NK-92 (cell line): Measurements from ENCODE around the gene LYZL2.
"Not testable (repeated sequence)": the region's sequence is repeated elsewhere in the genome, so short reads cannot be mapped to it uniquely, and the experiment has no call there.

Experiments
- DNase-seq: peaks from one replicate; lab custom pipeline; 2025; ENCODE audit not compliant: unreplicated experiment; lab: John Stamatoyannopoulos, UW

The LYZL2 gene

GRCh38 chr10:30596013-30596412 lies 33.5 kb downstream of the LYZL2 start:
- DNase-seq, result no peak

- no peak for DNase-seq
Observed at GRCh38 chr10:30594077-30594476, 35.5 kb downstream of the LYZL2 start.

- not testable (repeated sequence) for DNase-seq
Observed at GRCh38 chr10:30592770-30593169, 36.8 kb downstream of the LYZL2 start.

GRCh38 chr10:30591249-30591670 lies 38.3 kb downstream of the LYZL2 start:
- no peak for DNase-seq

- DNase-seq, result no peak
Observed at GRCh38 chr10:30589441-30589840, 40.1 kb downstream of the LYZL2 start.

GRCh38 chr10:30587522-30588031 lies 42.0 kb downstream of the LYZL2 start:
- DNase-seq, result no peak

- no peak for DNase-seq
Observed at GRCh38 chr10:30586828-30587227, 42.7 kb downstream of the LYZL2 start.

- no peak for DNase-seq
Observed at GRCh38 chr10:30583778-30584415, 45.7 kb downstream of the LYZL2 start.

GRCh38 chr10:30581779-30582380 lies 47.7 kb downstream of the LYZL2 start:
- DNase-seq, result peak; percentile 5

GRCh38 chr10:30580676-30581075 lies 48.9 kb downstream of the LYZL2 start:
- DNase-seq, result no peak

GRCh38 chr10:30580241-30580640 lies 49.3 kb downstream of the LYZL2 start:
- no peak for DNase-seq

GRCh38 chr10:30579574-30579973 lies 50.0 kb downstream of the LYZL2 start:
- no peak for DNase-seq

GRCh38 chr10:30577048-30577447 lies 52.5 kb downstream of the LYZL2 start:
- no peak for DNase-seq

- DNase-seq, result no peak
Observed at GRCh38 chr10:30576641-30577040, 52.9 kb downstream of the LYZL2 start.

- no peak for DNase-seq
Observed at GRCh38 chr10:30574432-30574796, 55.1 kb downstream of the LYZL2 start.

- no peak for DNase-seq
Observed at GRCh38 chr10:30573721-30574431, 55.7 kb downstream of the LYZL2 start.

- DNase-seq, result no peak
Observed at GRCh38 chr10:30565449-30565848, 64.1 kb downstream of the LYZL2 start.

GRCh38 chr10:30562787-30563186 lies 66.8 kb downstream of the LYZL2 start:
- DNase-seq, result no peak
